K562 (cell line): ENCODE data around the gene SUSD3. TPM values are rescaled to one million over a fixed set of nuclear protein-coding genes. Genes with fewer than 3 reads are reported as not detected.

Source experiments
- CREB1 ChIP-seq, 2 experiments: sonication (generic) in 1 of 2; formaldehyde crosslinking in 1 of 2; IDR thresholded peaks; 2 replicates each; pipeline versions ENCODE4 v1.6.1 to v1.8.0; 2012 to 2022; ENCODE audit warnings: inconsistent platforms in 1 of 2, mild to moderate bottlenecking in 1 of 2, missing genetic modification reagents in 1 of 2, moderate library complexity in 1 of 2
- DACH1 ChIP-seq: fragments of 450-650 bp; IDR thresholded peaks from 2 replicates; pipeline ENCODE4 v1.6.1; 2018; ENCODE audit not compliant: partially characterized antibody
- E2F4 ChIP-seq: sonication (generic); formaldehyde crosslinking; IDR thresholded peaks from 2 replicates; pipeline ENCODE4 v1.8.0; 2022; ENCODE audit warnings: mild to moderate bottlenecking, low read depth, missing genetic modification reagents
- HNRNPLL ChIP-seq: fragments of 200-400 bp; formaldehyde crosslinking; IDR thresholded peaks from 2 replicates; pipeline ENCODE4 v1.6.1; 2017; ENCODE audit warnings: low read length, low read depth, mild to moderate bottlenecking; ENCODE audit not compliant: poor library complexity, severe bottlenecking
- MCM2 ChIP-seq: fragments of 450-650 bp; IDR thresholded peaks from 2 replicates; pipeline ENCODE4 v1.6.1; 2017; ENCODE audit warnings: low read depth, mild to moderate bottlenecking
- NCOA2 ChIP-seq, 2 experiments: fragments of 450-650 bp; IDR thresholded peaks; 2 replicates each; pipeline ENCODE4 v1.6.1; 2018; ENCODE audit warnings: mild to moderate bottlenecking in 2 of 2, moderate library complexity in 1 of 2; ENCODE audit not compliant: partially characterized antibody in 2 of 2
- NFE2 ChIP-seq: IDR thresholded peaks from 2 replicates; pipeline ENCODE4 v1.6.1; 2014; ENCODE audit warnings: antibody characterized with exemption, low read depth
- PCBP2 ChIP-seq: fragments of 200-400 bp; formaldehyde crosslinking; IDR thresholded peaks from 2 replicates; pipeline ENCODE4 v1.6.1; 2018; ENCODE audit warnings: low read length, low read depth, mild to moderate bottlenecking, moderate library complexity; ENCODE audit not compliant: poor library complexity, severe bottlenecking
- PHF8 ChIP-seq: fragments of 200-600 bp; sonication (generic); IDR thresholded peaks from 2 replicates; pipeline ENCODE4 v1.6.1; 2012; ENCODE audit warnings: mixed run types, mild to moderate bottlenecking, inconsistent platforms, low read length, moderate library complexity, borderline replicate concordance
- PRDM10 ChIP-seq: fragments of 450-650 bp; IDR thresholded peaks from 2 replicates; pipeline ENCODE4 v1.6.1; 2018; ENCODE audit not compliant: partially characterized antibody
- SFPQ ChIP-seq: fragments of 200-400 bp; formaldehyde crosslinking; IDR thresholded peaks from 2 replicates; pipeline ENCODE4 v1.6.1; 2017; ENCODE audit warnings: mild to moderate bottlenecking, low read depth, low read length, moderate library complexity
- TFAM ChIP-seq: fragments of 250-450 bp; sonication (Bioruptor Pico); conservative IDR thresholded peaks from 2 replicates; pipeline ENCODE4 v1.5.0; 2021; ENCODE audit warnings: mild to moderate bottlenecking, moderate library complexity
- YY1 ChIP-seq, 3 experiments: IDR thresholded peaks; 2 replicates each; pipeline ENCODE4 v1.6.1; 2011; ENCODE audit warnings: low read length in 2 of 3, mild to moderate bottlenecking in 2 of 3, moderate library complexity in 2 of 3, borderline replicate concordance in 1 of 3, control low read depth in 1 of 3, low read depth in 1 of 3; ENCODE audit not compliant: insufficient read depth in 3 of 3, insufficient replicate concordance in 2 of 3, control insufficient read depth in 1 of 3, insufficient read length in 1 of 3; ENCODE audit errors: extremely low read depth in 1 of 3
- ZNF282 ChIP-seq: sonication (generic); formaldehyde crosslinking; IDR thresholded peaks from 2 replicates; pipeline ENCODE4 v1.8.1; 2023; ENCODE audit warnings: missing genetic modification reagents
- ZNF398 ChIP-seq: fragments of 250-450 bp; sonication (Bioruptor Pico); IDR thresholded peaks from 2 replicates; pipeline ENCODE4 v1.8.0; 2021; ENCODE audit warnings: moderate library complexity, mild to moderate bottlenecking, inconsistent platforms
- ZNF778 ChIP-seq: fragments of 450-650 bp; formaldehyde crosslinking; IDR thresholded peaks from 2 replicates; pipeline ENCODE4 v1.4.0; 2020; ENCODE audit warnings: mild to moderate bottlenecking, moderate library complexity
- polyA plus RNA-seq, 8 experiments: library from polyadenylated mRNA; depleted of rRNA in 4 of 8; stranded (reverse) in 5 of 8; unstranded in 3 of 8; fragments of >200 nt; fragmentation: Nextera tagmentation in 2 of 8; fragmentation: Illumina TruSeq in 1 of 8; extraction: Ambion mirVana in 2 of 8; extraction: Trizol in 1 of 8; gene quantifications; 2 replicates each; pipeline versions ENCODE4 v1.2.1 to v1.2.3, GENCODE V29; 2011 to 2014; ENCODE audit warnings: inconsistent platforms in 1 of 8, missing spikeins in 1 of 8
- total RNA-seq, 7 experiments: library from RNA; depleted of rRNA in 6 of 7; stranded (reverse); fragments of >200 nt in 6 of 7; fragmentation: Illumina TruSeq in 2 of 7; extraction: Trizol in 2 of 7; gene quantifications; 2 replicates each; pipeline versions ENCODE4 v1.2.1 to v1.2.3, GENCODE V29; 2011 to 2021; ENCODE audit warnings: low replicate concordance in 1 of 7

Gene SUSD3
- total and polyA plus RNA-seq, 9 of the 15 experiments (the other 6 are each of a cell fraction or from before 2014, with no cell fraction given) = 1.3 to 21.7 (median 11.4) TPM

GRCh38 chr9:93119953-93120845 lies 61.7 kb downstream of the SUSD3 start (continued):
- TF ChIP-seq NFE2 (0 out of 2 replicates have a peak, but pooled peaks have one; percentile 27), PRDM10 (no peak), CREB1 (IDR thresholded peaks at IDR 0.05) (no peak), CREB1 (CRISPR knock-in tag; IDR thresholded peaks at IDR 0.05) (no peak), ZNF282 (no peak), HNRNPLL (peak; percentile 90), TFAM (CRISPR knock-in tag) (no peak), PCBP2 (no peak), YY1 (IDR thresholded peaks at IDR 0.05; ENCODE audit: borderline replicate concordance in 1 of 3, control insufficient read depth in 1 of 3, extremely low read depth in 1 of 3, insufficient read depth in 3 of 3, insufficient read length in 1 of 3, insufficient replicate concordance in 2 of 3, low read depth in 1 of 3, low read length in 2 of 3) (peak in 1 of 3 experiments; percentile 24), SFPQ (no peak), DACH1 (no peak), MCM2 (no peak), NCOA2 (IDR thresholded peaks at IDR 0.05; ENCODE audit: partially characterized antibody in 2 of 2) (no peak), ZNF778 (CRISPR knock-in tag) (no peak), PHF8 (no peak), E2F4 (CRISPR knock-in tag) (no peak), ZNF398 (no peak)
